ENCODE results near the gene GSTM2. TPM values are rescaled to one million over a fixed set of nuclear protein-coding genes. Genes with fewer than 3 reads are reported as not detected.
"Not testable (repeated sequence)": the region's sequence is repeated elsewhere in the genome, so short reads cannot be mapped to it uniquely, and the experiment has no call there.

GSTM2 gene
- total RNA-seq, 2 donors from 2014 or later: 51.1 to 60.6 TPM

DNA sequence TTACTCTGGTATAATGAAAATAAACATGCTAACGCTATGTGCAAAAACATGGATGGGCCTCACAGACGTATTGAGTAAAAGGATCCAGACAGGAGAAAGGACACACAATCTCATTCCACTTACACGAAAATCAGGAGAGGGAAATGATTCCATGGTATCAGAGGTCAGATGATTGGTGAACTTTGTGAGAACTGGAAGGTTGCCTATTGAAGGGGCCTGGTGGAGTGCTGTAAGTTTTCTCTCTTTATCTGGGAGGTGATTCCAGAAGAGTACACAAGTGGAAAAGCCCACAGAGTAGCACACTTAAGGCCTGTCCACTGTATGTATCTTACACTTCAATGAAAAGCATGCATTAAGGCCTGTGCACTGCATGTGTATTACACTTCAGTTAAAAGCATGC, 9.6 kb downstream of the GSTM2 start:
- Histone ChIP-seq H3K9me3 (no peaks in the 10 kb centered on the region), H3K27me3 (no peaks in the 10 kb centered on the region), H3K4me1 (no peaks in the 10 kb centered on the region), H3K4me3 (no peak overlapping the region), H3K27ac (no peak overlapping the region), H3K36me3 (replicated peaks in 1 of 2; ENCODE audit: insufficient read depth in 1 of 2, low read depth in 2 of 2) (no peaks in the 10 kb centered on the region)
- intact Hi-C loops (cut with DNase I): no loop called here
- no peak for DNase-seq
- 68% methylated on average over 3 of the region's 3 CpGs for WGBS, 2 donors
- ATAC-seq: no peak
- no peak for TF ChIP-seq POLR2A (IDR thresholded peaks at IDR 0.05)
- no peak for TF ChIP-seq CTCF (IDR thresholded peaks at IDR 0.05)

GRCh38 chr1:109678637-109679036, 10.8 kb downstream of the GSTM2 start:
- H3K36me3 ChIP-seq (replicated peaks in 1 of 2; ENCODE audit: insufficient read depth in 1 of 2, low read depth in 2 of 2); ATAC-seq; H3K4me3 ChIP-seq; H3K4me1 ChIP-seq; H3K9me3 ChIP-seq; H3K27me3 ChIP-seq; intact Hi-C loops (cut with DNase I); H3K27ac ChIP-seq; DNase-seq: not testable (repeated sequence)
- 74 to 79% methylated on average over 2 of the region's 2 CpGs for WGBS, 2 donors

- ATAC-seq; DNase-seq; intact Hi-C loops (cut with DNase I); H3K9me3 ChIP-seq; H3K4me3 ChIP-seq; H3K27ac ChIP-seq; H3K27me3 ChIP-seq; H3K4me1 ChIP-seq; H3K36me3 ChIP-seq (replicated peaks in 1 of 2; ENCODE audit: insufficient read depth in 1 of 2, low read depth in 2 of 2): not testable (repeated sequence)
- no CpG with 5 or more reads among the region's 6 CpGs for WGBS, 2 donors
Observed at GRCh38 chr1:109684777-109685176, 16.9 kb downstream of the GSTM2 start.

- DNase-seq: peak in 1 of 4 donors; percentile 68
- ATAC-seq; H3K4me1 ChIP-seq; H3K36me3 ChIP-seq (replicated peaks in 1 of 2; ENCODE audit: insufficient read depth in 1 of 2, low read depth in 2 of 2); H3K27ac ChIP-seq; H3K9me3 ChIP-seq; H3K27me3 ChIP-seq; H3K4me3 ChIP-seq; intact Hi-C loops (cut with DNase I): not testable (repeated sequence)
- WGBS, 2 donors: no CpG with 5 or more reads among the region's 1 CpG
Observed at GRCh38 chr1:109685399-109685798, 17.5 kb downstream of the GSTM2 start.

GRCh38 chr1:109685890-109686289, 18.0 kb downstream of the GSTM2 start:
- ATAC-seq; H3K36me3 ChIP-seq (replicated peaks in 1 of 2; ENCODE audit: insufficient read depth in 1 of 2, low read depth in 2 of 2); H3K27ac ChIP-seq; DNase-seq; H3K27me3 ChIP-seq; H3K9me3 ChIP-seq; H3K4me3 ChIP-seq; intact Hi-C loops (cut with DNase I); H3K4me1 ChIP-seq: not testable (repeated sequence)
- no CpG with 5 or more reads among the region's 4 CpGs for WGBS, 2 donors

DNA sequence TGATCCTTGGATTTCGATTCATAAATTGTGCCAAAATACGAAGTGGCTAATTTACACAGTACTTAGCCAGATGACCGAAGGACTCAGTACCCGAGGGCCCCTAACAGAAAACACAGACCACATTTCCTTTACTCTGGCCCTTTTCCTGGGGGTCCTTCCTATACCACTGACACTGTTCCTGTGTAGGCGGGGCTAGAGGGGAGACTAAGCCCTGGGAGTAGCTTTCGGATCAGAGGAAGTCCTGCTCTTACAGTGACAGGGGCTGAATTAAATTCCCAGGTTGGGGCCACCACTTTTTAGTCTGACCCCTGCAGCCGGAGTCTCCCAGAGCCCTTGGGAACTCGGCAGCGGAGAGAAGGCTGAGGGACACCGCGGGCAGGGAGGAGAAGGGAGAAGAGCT, 19.3 kb downstream of the GSTM2 start:
- H3K36me3 ChIP-seq (replicated peaks in 1 of 2; ENCODE audit: insufficient read depth in 1 of 2, low read depth in 2 of 2); H3K9me3 ChIP-seq; ATAC-seq; DNase-seq; H3K27me3 ChIP-seq; H3K4me1 ChIP-seq; intact Hi-C loops (cut with DNase I); H3K4me3 ChIP-seq: not testable (repeated sequence)
- no CpG with 5 or more reads among the region's 11 CpGs for WGBS, 2 donors
- H3K27ac ChIP-seq: peak overlapping the region in 1 of 4 donors; percentile 25

DNA sequence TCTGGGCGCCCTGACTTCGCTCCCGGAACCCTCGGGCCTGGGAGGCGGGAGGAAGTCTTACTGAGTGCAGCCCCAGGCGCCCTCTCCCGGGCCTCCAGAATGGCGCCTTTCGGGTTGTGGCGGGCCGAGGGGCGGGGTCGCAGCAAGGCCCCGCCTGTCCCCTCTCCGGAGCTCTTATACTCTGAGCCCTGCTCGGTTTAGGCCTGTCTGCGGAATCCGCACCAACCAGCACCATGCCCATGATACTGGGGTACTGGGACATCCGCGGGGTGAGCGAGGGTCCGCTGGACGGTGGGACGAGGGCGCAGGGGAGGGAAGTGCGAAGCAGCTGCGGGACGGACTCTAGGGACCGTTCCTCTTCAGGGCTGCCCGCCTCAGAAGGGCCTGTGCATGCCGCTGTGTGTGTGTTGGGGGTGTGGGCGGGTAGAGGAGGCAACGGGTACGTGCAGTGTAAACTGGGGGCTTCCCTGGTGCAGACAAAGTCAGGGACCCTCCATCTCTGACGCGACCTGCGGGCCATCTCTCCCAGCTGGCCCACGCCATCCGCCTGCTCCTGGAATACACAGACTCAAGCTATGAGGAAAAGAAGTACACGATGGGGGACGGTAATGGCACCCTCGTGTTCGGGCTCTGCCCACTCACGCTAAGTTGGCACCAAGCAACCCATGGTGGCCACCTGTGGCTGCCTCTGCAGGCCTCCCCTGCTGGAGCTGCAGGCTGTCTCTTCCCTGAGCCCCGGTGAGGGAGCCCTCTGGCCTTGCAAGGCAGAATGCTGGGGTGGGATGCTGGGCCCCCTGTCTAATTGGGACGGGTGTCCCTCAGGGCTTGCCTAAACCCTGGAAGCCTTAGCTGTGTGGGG, 20.0 kb downstream of the GSTM2 start, which contains the start of gene GSTM1:
Gene GSTM1 (plus strand): TSS at position 177 of the 859 bp plus-strand sequence. CDS start 57 bp downstream, at position 234.
- ATAC-seq (no peak), DNase-seq (peak in 1 of 4 donors; percentile 84)
- no CpG with 5 or more reads among the region's 46 CpGs for WGBS, 2 donors
- no peak within 1 kb of the TSS for H3K4me3 ChIP-seq
- no peaks in the 10 kb centered on the region for H3K36me3 ChIP-seq (replicated peaks in 1 of 2; ENCODE audit: insufficient read depth in 1 of 2, low read depth in 2 of 2)
- H3K9me3 ChIP-seq: no peaks in the 10 kb centered on the region
- H3K4me1 ChIP-seq: no peaks in the 10 kb centered on the region
- intact Hi-C loops (cut with DNase I): no loop called here
- H3K27ac ChIP-seq: peak within 1 kb of the TSS in 1 of 4 donors; percentile 25
- peak in 1 of 7 experiments; percentile 57 for TF ChIP-seq CTCF (IDR thresholded peaks at IDR 0.05)
- peak in 1 of 3 donors; percentile 29 for TF ChIP-seq POLR2A (IDR thresholded peaks at IDR 0.05)
- no peaks in the 10 kb centered on the region for H3K27me3 ChIP-seq

Data from body of pancreas (tissue), 4 donors.